Stimulated activated CD4-positive, alpha-beta T cell treated with anti-CD3 and anti-CD28 coated beads, Interleukin-15, amount 100 ng/mL, for 1 hour (primary cell): ENCODE results near the gene B4GALNT3.
"Not testable (repeated sequence)": the region's sequence is repeated elsewhere in the genome, so short reads cannot be mapped to it uniquely, and the experiment has no call there.

Experiments used
- DNase-seq, 2 donors: peaks; one replicate each; pipeline ENCODE4 v3.0.0-alpha.2; 2020; ENCODE audit warnings: low read depth in 1 of 2, low spot score in 1 of 2

The B4GALNT3 gene

GRCh38 chr12:459430-460258 lies at the start of gene B4GALNT3:
B4GALNT3 (plus strand) TSS chr12:459939; CDS start chr12:460377, 438 bp downstream.
- peak in 1 of 2 donors; percentile 29 for DNase-seq

GRCh38 chr12:414859-415258 lies 44.9 kb upstream of the B4GALNT3 start:
- no peak for DNase-seq

- DNase-seq: no peak
Measured at GRCh38 chr12:418432-418831, 41.3 kb upstream of the B4GALNT3 start.

GRCh38 chr12:422526-422925 lies 37.2 kb upstream of the B4GALNT3 start:
- DNase-seq: no peak

GRCh38 chr12:435737-436136 lies 24.0 kb upstream of the B4GALNT3 start:
- not testable (repeated sequence) for DNase-seq

- no peak for DNase-seq
Measured at GRCh38 chr12:442235-442884, 17.4 kb upstream of the B4GALNT3 start.

- DNase-seq: no peak
Measured at GRCh38 chr12:447141-447540, 12.6 kb upstream of the B4GALNT3 start.

- DNase-seq: no peak
Measured at GRCh38 chr12:449203-449602, 10.5 kb upstream of the B4GALNT3 start.

GRCh38 chr12:450438-450837 lies 9.3 kb upstream of the B4GALNT3 start:
- no peak for DNase-seq

- DNase-seq: peak; percentile 23 to 40
Measured at GRCh38 chr12:452667-453210, 7.0 kb upstream of the B4GALNT3 start.

- no peak for DNase-seq
Measured at GRCh38 chr12:454833-455232, 4.9 kb upstream of the B4GALNT3 start.

GRCh38 chr12:455821-456220 lies 3.9 kb upstream of the B4GALNT3 start:
- DNase-seq: no peak

- no peak for DNase-seq
Measured at GRCh38 chr12:457676-458075, 2.1 kb upstream of the B4GALNT3 start.

GRCh38 chr12:459050-459429 lies 699 bp upstream of the B4GALNT3 start:
- no peak for DNase-seq

GRCh38 chr12:460261-461230 lies 807 bp downstream of the B4GALNT3 start:
- peak in 1 of 2 donors; percentile 28 for DNase-seq

- DNase-seq: no peak
Measured at GRCh38 chr12:461425-461824, 1.7 kb downstream of the B4GALNT3 start.

- DNase-seq: no peak
Measured at GRCh38 chr12:462936-463705, 3.4 kb downstream of the B4GALNT3 start.

GRCh38 chr12:464484-465267 lies 4.9 kb downstream of the B4GALNT3 start:
- DNase-seq: no peak

GRCh38 chr12:466039-466438 lies 6.3 kb downstream of the B4GALNT3 start:
- DNase-seq: no peak

GRCh38 chr12:466762-467161 lies 7.0 kb downstream of the B4GALNT3 start:
- no peak for DNase-seq
